Erythroblast (primary cell): Measurements from ENCODE around the gene BCAR3.

Experiments
- GATA1 ChIP-seq: IDR thresholded peaks from 2 replicates; pipeline ENCODE4 v1.6.1; 2011; ENCODE audit warnings: low read depth, mild to moderate bottlenecking, control low read depth, low read length, moderate library complexity
- POLR2A ChIP-seq: IDR thresholded peaks from 2 replicates; pipeline ENCODE4 v1.6.1; 2011; ENCODE audit warnings: mild to moderate bottlenecking, low read length

- TF ChIP-seq POLR2A (no peak), GATA1 (no peak)
Measured at GRCh38 chr1:93597709-93598108, 83.9 kb downstream of the BCAR3 start.
